Stimulated activated CD4-positive, alpha-beta T cell treated with anti-CD3 and anti-CD28 coated beads, Interleukin-4, amount 100 ng/mL, for 48 hours (primary cell): ENCODE measurements around the gene FOSL1.
A peak's percentile ranks its signal among the peaks of the same experiment; 100 is the strongest.
"Not testable (repeated sequence)": the region's sequence is repeated elsewhere in the genome, so short reads cannot be mapped to it uniquely, and the experiment has no call there.

Source experiments
- DNase-seq, 2 donors: peaks; one replicate each; pipeline ENCODE4 v3.0.0-alpha.2; 2020; ENCODE audit warnings: low read depth in 2 of 2

FOSL1 gene

GRCh38 chr11:65896034-65896999, 3.9 kb downstream of the FOSL1 start:
- no peak for DNase-seq

DNA sequence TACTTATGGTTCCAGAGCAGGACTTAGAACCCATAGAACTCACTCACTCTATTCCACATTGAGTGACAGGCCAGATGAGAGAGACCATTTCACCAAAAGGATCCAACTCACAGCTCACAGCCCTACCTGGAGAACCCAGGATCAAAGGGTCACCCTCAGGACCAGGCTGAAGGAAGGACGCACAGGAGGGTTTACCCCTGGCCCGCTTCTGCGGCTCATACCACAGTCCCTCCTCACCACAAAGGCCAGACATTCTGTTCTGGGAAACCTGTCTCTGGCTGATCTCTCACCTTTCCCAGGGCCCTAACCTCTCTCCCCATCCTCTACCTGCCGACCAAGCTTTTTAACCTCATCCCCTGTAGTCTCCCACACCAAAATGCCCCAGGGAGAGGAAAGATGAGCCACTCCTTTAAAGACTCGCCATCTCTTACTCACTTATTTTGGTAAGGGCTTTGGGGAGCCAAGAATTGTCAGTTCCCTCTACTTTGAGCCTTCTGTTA, 4.7 kb downstream of the FOSL1 start:
- no peak for DNase-seq

- no peak for DNase-seq
Measured at GRCh38 chr11:65894034-65894591, 6.1 kb downstream of the FOSL1 start.

DNA sequence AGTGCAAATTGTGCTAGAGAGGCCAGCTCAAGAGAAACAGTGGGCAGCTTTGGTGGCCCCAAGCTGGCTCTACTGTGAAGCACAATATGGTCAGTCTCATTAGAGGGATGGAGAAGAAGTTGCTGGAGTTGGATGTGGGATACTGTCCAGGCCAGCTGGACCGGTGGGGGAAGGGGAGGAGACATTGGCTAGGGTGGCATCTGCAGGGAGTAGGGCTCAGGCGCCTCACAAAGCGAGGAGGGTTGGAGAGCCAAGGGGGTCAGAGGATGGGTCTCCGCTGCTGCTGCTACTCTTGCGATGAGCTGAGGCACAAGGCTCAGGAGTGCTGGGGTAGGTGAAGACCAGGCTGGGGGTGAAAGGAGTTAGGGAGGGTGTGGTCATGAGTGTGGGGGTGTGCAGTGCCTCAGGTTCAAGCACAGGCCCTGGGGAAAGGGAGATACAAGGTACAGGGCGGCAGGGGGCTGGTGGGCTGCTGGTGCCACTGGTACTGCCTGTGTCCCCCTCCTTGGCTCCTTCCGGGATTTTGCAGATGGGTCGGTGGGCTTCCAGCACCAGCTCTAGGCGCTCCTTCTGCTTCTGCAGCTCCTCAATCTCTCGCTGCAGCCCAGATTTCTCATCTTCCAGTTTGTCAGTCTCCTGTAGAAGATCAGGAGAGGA, 7.4 kb downstream of the FOSL1 start:
- DNase-seq = no peak

DNA sequence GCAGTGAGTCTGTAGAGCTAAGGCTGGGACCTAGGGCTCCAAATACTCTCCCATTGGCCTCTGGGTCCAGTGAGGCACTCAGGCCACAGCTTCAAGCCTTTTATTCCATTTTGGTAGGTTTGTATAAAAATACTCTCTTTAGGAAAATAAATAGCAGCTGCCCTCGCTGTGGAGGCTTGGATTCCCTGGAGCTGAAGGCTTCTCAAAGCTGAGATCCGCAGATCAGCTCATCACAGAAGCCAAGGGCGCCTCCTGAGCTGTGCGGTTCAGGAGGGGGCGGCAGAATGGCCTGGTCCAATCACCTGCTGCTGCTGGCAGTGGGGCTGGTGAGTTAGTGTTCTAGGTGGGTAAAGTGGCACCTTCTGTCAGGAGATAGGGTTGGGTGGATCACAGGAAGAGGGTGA, 8.0 kb downstream of the FOSL1 start:
- DNase-seq = not testable (repeated sequence)

DNA sequence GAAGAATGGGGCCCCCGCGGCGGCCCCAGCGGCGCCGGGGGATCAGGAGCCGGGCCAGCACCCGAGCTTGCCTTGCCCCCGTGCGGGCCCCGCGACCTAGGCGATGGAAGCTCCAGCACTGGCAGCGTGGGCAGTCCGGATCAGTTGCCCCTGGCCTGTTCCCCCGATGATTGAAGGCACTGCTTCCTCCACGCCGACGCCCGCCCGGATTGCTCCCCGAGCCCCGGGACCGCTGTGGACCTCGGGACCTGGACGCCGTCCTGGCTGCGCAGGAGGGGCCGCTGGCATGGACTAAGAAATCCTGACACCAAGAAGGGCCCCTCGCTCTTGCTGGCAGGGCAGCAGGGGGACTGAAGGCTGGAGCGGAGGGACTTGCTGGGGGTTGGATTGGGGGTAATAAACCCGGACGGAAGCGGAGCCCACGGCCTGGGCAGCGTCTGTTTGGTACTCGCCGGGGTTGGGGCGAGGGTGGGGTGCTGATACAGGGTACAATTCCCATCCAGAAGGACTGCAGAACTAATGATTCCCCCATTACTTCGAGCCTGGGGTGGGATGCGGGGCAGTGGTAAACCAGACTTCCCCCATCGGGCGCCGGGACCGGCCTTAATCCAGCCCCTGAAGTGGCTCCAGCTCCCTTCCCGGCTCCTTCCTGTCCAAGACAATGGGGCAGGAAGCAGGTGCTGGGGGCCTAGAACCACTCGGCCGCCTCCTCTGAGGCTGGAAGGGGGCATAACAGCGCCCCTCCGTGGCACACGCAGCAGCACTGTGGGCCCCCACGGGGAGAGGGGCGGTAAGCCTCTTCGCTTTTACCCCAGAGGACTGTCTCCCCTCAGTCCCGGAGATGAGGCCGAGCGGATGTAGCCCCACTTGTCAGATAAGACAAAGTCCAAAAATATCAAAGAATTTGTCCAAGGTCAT, 8.7 kb downstream of the FOSL1 start:
- no peak for DNase-seq

- peak; percentile 97 for DNase-seq
Measured at GRCh38 chr11:65890324-65891218, 9.6 kb downstream of the FOSL1 start, which contains the start of gene CCDC85B. Gene CCDC85B, plus strand, starts transcription at chr11:65890673. Its CDS starts 111 bp downstream, at chr11:65890784.

- DNase-seq = peak; percentile 96 to 98
Measured at GRCh38 chr11:65888163-65888814, 11.9 kb downstream of the FOSL1 start, which contains the start of gene FIBP. Gene FIBP, minus strand, starts transcription at chr11:65888471. Its CDS starts 53 bp downstream, at chr11:65888418.

DNA sequence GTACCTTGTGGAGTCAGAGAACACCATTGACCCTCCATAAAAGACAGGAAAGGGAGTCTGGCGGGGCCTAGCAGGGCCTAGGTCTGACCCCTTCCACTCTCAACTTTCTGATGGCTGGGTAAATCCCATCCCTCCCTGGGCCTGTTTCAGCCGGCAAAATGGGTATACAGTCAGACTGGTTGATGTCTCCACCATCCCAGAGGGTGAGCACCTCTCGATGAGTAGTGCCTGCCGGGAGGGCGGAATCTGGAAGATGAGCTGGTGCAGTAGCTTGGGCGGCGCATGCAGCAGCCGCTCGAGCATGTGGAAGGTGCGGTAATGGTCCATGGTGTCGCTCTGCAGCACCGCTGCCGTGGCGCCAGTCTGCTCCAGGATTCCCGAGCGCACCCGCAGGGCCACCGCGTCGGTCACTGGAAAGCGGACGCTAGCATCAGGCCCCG, 12.4 kb downstream of the FOSL1 start:
- DNase-seq = no peak

DNA sequence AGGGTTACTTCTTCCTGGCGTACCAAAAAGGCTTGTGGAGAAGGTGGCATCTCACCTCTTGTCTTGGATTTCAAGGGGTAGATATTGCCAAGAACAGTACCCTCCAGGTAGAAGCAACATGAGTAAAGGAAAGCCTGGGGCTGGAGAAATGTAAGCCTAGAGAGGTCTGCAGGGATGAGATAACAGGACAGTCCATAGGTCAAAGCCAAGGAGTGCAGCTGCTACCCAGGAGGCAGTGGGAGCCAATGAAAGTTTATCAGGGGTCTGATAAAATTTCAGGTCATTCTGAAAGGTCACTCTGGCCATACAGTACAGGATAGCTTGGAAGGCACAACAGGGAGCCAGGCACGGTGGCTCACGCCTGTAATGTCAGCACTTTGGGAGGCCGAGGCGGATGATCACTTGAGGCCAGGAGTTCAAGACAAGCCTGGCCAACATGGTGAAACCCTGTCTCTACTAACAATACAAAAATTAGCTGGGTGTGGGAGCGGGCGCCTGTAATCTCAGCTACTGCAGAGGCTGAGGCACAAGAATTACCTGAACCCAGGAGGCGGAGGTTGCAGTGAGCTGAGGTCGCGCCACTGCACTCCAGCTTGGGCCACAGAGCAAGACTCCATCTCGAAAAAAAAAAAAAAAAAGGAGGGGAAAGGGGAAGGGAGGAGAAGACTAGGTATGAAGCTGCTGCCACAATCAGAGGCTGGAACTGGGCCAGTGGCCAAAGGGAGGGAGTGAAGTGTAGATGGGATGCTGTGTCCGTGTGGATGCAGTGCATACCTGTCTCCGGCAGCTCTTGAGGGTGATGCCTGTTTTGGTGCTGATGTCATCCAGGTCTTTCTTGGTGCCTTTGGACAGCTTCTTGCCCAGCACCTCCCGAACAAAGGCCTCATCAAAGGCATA, 13.1 kb downstream of the FOSL1 start:
- no peak for DNase-seq

DNA sequence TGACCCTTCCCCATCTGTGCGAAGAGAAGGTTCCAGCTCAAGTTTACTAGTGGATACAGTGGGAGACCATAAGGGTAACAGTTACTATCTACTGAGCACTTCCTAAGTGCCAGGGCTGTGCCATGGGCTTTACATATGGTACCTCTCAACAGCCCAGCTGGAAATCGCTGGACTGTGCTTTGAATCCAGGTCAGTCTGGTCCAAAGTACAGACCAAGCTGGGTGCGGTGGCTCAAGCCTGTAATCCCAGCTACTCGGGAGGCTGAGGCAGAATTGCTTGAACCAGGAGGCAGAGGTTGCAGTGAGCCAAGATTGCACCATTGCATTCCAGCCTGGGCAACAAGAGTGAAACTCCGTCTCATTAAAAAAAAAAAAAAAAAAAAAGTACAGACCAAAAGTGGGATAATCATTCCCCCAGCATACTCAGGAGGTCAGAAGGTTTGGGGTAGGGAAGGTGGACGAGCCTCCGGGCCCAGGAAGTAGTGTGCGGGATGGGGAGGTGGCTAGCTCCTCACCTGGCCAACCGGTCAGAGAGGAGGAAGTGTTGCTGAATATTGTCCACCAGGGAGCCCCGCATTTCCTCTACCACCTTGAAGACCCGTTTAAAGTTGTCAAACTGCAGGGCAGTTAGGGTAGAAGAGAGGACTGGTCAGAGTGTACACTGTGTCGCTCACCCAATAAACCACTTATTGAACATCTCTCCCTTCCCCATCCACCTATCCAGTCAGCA, 14.2 kb downstream of the FOSL1 start:
- no peak for DNase-seq

DNA sequence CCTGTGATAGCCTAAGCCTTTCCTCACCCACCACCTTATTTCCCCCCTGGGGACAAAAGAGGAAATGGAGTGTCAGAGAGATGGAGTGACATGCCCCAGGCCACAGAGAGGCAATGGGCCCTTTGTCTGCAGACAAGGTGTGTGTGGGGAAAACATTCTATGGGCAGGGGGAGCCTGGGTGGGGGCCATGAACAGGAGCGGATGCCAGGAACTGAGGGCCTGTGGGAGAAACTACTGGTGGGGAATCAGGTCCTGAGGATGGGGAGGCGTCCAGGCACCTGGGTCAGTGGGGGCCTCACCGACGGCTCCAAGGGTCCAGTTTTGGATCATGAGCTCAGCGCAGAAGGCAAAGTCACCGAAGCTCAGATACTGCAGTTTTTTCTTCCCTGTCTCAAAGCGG, 15.0 kb downstream of the FOSL1 start:
- DNase-seq = no peak

- peak; percentile 71 to 74 for DNase-seq
Measured at GRCh38 chr11:65884716-65885092, 15.5 kb downstream of the FOSL1 start.

GRCh38 chr11:65883786-65884715, 16.1 kb downstream of the FOSL1 start:
- no peak for DNase-seq

DNA sequence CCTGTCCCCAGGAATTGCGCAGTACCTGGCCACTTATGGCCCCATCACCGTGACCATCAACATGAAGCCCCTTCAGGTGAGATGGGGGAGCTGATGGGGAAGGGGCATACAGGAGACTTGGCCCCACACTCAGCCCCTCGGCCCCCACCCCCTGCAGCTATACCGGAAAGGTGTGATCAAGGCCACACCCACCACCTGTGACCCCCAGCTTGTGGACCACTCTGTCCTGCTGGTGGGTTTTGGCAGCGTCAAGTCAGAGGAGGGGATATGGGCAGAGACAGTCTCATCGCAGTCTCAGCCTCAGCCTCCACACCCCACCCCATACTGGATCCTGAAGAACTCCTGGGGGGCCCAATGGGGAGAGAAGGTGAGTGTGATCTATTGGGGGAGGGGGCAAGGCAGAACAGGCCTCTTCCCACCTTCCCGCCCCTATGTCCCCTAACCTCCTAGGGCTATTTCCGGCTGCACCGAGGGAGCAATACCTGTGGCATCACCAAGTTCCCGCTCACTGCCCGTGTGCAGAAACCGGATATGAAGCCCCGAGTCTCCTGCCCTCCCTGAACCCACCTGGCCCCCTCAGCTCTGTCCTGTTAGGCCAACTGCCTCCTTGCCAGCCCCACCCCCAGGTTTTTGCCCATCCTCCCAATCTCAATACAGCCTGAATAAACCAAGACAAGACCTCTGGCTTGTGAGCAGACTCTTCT, 17.0 kb downstream of the FOSL1 start:
- DNase-seq = no peak
